GM18508 (cell line): ENCODE data around the gene LGALS3BP.

Source experiments
- ATAC-seq: cut with Tn5 transposase; IDR thresholded peaks from one replicate; pipeline ENCODE4 v1.9.1; 2021; ENCODE audit warnings: moderate number of reproducible peaks; ENCODE audit not compliant: insufficient read depth, unreplicated experiment

The LGALS3BP gene

DNA sequence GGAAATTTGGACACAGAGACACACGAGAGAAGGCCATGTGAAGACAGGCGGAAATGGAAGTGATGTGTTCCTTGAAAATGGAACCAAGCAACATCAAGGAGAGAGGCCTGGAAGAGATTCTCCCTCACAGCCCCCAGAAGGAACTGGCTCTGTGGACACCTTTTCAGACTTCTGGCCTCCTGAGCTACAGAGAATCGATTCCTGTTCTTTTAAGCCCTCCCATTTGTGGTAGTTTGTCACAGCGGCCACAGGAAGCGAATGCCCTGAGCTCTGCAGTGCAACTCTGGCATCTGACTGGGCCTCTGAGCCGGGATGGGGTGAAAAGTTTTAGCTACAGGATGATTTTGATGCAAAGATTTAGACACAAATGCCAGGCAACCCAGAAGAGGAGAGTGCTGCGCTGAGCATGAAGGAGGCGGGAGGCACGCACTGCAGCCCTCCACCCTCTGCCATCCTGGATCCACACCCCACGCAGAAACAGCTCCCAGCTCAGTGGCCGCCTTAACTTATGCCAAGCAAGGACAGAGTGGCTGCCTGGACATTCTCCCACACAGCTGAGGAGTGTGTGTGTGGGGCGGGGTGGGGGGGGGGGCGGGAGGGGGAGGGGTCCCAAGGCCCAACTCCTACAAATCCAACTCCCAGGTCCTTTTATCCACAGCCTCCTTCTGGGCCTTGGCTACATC is 56.8 kb downstream of the LGALS3BP start:
- ATAC-seq = no peak

DNA sequence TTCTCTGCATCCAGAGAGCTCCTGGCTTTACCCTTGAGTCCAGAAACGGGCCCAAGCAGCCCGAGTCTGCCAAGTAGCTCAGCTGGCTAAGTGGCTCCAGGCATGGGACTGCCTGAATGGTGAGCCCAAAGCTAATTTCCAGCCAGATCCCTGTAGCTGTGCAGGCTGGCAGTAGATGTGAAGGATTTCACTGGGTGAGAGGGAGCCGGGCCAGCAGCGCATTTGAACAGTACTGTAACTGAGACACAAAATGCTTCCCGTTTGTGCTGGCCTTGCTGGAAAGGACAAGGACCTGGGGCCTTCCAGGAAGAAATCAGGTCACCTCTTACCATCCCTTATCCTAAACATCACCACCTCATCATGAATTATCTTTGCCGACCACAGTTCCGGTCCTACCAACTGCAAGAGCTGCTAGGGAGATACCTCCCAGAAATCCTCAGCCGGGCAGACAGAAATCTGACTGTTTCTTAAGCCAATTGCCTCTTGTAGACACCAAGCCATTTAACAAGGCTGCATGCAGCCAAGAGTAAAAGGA is 58.2 kb downstream of the LGALS3BP start:
- no peak for ATAC-seq
